T-helper 9 cell (primary cell): ENCODE data around the gene FYN.
A peak's percentile ranks its signal among the peaks of the same experiment; 100 is the strongest.

Source experiments
- DNase-seq: peaks from one replicate; pipeline ENCODE4 v3.0.0-alpha.2; 2020

FYN gene

DNA sequence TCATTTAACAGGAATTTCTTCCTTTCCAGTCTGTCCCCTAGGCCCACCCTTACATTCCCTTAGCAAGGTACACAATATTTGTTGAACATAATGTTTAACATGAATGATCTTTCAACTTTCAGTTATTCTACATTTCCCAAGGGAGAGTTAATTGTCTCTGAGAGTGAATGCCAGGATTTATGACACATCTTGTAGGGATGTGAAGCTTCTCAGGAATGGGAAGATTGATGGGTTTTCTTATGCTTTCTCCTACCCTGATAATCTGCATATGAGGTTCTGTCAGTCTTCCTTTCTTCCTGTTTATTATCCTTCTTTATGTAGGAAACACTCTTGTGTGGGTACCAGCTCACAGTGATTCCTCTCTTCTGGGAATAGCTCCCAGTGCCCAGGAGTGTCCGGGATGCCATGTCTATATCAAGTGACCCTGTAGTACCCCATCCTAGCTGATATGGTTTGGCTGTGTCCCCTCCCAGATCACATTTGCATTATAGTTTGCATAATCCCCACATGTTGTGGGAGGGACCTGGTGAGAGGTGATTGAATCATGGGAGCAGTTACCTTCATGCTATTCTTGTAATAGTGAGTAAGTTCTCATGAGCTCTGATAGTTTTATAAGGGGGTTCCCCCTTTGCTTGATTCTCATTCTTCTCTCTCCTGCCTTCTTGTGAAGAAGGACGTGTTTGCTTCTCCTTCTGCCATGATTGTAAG is 7.1 kb upstream of the FYN start:
- DNase-seq = no peak

DNA sequence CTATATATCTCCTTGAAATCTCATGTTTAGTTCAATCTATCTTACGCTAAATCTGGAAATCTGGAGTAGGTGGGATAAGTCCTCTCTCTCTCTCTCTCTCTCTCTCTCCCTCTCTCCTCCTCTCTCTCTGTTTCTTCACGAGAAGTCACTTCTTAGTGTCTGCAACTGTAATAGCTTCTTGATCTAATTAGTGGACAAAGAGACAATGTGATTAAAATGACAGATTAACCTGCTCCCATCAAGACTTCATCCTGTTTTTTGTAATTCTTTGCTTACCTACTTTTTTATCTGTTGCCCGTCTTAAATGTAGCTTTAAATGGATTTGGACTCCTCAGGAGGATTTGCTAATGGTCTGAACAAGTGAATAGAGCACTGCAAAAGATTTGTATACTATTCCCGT is 2.5 kb upstream of the FYN start:
- DNase-seq = no peak

GRCh38 chr6:111874025-111874415 is 768 bp upstream of the FYN start:
- peak; percentile 52 for DNase-seq

DNA sequence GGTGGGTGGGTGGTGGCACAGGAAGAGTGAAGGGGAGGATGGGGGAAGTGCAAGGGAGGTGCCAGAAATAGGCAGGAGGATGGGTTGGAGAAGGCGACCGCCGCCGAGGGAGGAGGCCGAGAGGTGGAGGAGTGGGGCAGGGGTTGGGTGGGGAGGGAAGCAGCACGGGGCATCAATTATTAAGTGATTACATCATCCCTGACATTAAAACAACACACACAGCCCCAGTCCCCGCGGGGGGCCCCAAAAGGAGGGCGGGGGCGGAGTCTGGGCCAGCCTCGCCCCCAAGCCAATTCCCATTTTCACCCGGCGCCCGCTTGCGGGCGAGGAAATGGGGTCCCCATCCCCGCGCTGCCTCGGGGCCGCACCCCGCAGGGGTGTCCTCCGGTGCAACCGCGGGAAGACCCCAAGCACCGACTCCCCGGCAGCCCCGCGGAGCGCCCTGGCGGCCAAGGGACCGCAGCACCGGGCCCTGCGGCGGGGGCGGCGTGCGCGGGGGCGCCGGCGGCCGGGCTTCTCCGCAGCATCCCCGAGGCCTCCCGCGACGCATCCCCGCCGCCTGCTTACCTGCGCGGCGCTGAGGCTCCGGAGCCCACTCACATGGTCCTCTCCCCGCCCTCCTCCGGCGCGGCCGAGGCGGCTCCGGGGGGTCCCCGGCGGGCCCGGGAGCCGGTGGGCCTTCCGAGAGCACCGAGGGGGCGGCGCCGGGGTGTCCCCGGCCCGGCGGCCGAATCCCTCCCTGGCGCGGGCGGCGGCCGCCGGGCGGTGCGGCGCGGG is 663 bp downstream of the FYN start:
- peak; percentile 62 for DNase-seq

- DNase-seq = no peak
Observed at GRCh38 chr6:111871725-111872400, 1.4 kb downstream of the FYN start.

DNA sequence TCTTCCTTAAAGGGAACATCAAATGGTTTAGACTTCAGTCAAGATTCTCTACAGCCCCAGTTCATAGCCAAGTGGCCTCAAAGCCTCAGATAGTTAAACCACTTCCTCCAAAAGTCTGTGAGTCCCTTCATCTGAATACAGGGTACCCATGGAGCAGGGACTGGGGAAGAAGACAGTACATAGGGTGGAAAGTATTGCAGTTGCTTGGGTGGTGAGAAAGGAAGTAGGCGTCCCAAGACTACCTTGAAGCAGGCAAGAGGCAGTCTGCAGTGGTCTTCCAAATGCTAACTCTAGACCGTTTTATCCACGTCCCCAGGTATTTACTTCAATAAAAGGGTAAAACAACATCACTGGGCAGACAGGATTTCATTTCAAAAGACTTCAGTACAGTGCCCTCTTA is 2.0 kb downstream of the FYN start:
- DNase-seq = no peak

DNA sequence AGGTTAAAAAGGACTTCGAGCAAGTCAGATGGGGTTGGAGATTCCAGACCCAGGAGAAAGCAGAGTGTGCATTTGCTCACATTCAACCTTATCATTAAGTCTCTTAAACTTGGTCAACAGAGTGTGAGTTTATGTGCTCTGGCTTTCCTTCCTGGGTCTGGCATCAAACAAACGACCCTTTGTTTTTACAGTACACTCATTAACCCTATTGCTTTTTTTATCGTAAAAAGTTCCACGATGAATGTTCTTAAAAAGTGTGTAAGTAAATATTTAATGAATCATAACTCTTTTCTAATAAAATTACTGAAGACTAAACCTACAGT is 2.5 kb downstream of the FYN start:
- no peak for DNase-seq

- no peak for DNase-seq
Observed at GRCh38 chr6:111870051-111870741, 3.1 kb downstream of the FYN start.

DNA sequence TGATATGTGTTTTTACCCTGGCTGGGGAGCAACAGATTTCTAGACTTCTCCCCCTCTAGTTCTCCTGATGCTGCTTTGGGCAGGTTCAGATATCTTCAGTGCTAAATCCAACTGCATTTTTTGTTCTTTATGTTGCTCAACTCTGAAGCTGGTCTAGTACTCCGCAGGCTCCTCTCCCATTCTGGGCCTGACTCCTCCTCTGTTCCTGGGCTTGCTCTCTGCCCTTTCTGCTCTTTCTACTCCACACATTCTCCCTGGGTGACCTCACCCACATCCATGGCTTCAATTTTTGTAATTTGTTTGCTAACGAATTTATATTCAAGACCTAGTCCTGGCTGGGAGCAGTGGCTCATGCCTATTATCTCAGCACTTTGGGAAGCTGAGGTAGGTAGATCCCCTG is 6.4 kb downstream of the FYN start:
- no peak for DNase-seq

DNA sequence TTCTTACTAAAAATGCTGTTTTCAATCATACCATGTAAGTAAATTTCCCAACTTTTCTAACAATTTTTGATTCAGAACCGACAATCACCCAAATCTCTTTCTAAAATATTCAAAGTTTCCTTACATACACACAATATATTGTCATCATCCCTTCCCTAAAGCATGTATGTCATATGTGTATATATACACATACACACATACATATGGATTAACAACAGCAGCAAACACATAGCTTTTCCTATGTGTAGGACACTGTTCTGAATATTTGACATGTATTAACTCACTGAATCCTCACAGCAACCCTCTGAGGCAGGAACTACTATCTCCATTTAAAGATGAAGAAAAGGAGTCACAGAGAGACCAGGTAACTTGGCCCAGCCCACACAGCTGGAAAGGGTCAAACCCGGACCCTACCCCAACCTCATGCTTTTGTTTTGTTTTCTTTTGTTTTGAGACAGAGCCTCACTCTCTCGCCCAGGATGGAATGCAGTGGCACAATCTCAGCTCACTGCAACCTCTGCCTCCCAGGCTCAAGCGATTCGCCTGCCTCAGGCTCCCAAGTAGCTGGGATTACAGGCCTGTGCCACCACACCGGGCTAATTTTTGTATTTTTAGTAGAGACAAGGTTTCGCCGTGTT is 7.2 kb downstream of the FYN start:
- no peak for DNase-seq

DNA sequence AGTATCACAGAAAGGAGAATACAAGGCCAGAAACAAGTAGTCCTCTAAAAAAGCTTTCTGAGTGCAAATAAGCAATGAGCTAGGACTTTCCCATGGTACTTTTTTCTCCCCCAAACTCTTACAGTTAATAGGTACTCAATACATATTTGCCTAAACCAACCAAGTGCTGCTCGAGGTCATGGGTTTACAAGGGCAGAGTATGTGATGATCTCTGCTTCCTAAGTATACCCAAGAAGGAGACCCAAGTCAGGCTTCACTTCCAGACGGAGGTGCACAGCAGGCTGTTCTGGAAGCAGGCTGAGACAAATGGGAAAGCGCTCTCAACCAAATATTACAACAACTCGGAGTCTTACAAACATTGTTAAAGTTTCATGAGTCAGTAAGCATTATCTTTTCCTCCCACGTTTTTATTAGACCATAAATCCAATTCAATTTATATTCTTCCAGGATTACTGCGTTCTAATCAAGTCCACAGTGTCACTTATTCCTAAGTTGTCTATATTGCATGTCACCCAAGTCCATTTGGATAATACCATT is 8.1 kb downstream of the FYN start:
- no peak for DNase-seq

DNA sequence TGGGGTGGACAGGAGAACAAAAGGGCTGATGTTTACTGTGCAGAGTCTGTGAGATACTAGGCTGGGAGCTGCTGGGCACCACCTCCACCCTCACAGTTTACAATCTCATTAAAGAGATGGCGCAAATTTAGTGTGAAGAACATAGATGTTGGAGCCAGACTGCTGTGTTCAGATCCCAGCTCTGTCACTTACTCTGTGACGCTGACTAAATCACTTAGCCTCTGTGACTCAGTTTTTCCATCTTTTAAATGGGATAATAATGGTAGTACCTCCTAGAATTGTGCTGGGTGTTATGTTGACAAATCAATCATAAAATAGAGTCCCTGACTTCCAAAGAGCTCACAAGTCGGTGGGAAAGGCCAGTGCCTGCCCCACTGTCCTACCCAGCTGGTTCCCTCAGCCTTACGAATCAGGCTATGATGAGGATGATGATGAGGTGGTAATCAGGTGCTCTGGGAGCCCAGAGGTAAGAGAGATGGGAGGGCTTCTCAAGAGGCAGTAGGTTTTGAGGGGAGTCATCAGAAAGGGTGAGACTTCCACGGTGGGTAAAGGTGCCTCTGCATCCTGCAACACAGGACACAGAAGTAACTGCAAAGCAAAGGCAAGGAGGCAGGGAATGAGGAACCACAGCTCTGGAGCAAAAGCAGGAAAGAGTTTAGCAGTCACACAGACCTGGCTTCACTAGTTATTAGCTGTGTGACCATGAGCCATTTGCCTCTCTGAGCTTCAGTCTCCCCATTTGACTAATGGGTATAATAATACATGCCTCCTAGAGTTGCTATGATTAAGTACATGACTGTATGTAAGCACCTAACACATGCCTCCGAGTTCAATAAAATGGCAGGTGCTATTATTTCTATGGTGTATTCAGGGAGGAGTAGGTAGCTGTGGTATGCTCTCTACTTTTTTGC is 8.9 kb downstream of the FYN start:
- no peak for DNase-seq

- no peak for DNase-seq
Observed at GRCh38 chr6:111862741-111863140, 10.5 kb downstream of the FYN start.

GRCh38 chr6:111862314-111862713 is 10.9 kb downstream of the FYN start:
- no peak for DNase-seq

- no peak for DNase-seq
Observed at GRCh38 chr6:111861431-111861885, 11.8 kb downstream of the FYN start.

GRCh38 chr6:111858347-111858746 is 14.9 kb downstream of the FYN start:
- DNase-seq = no peak

GRCh38 chr6:111857674-111858337 is 15.4 kb downstream of the FYN start:
- no peak for DNase-seq

DNA sequence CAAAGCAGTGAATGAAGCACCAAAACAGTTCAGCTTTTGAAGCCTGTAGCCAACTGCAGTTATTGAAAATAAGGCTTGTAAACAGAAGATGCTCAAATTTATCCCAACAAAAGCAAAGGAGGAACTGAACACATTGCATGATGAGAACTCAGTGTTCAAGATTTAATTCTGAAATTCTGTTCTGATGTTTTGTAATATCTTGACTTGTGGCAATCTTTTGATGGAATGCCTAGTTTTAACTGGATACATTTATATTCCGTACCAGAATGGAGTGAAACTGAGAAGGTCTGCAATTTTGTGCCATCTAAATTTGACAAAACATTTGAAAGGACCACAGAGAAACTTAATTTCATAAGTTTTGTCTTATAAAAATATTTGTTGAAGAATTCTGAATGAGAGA is 17.5 kb downstream of the FYN start:
- no peak for DNase-seq

- no peak for DNase-seq
Observed at GRCh38 chr6:111854683-111855082, 18.6 kb downstream of the FYN start.

- DNase-seq = no peak
Observed at GRCh38 chr6:111852725-111853124, 20.5 kb downstream of the FYN start.
